GM12873 (cell line): ENCODE results near the gene S100A7A.
A peak's percentile ranks its signal among the peaks of the same experiment; 100 is the strongest.

Source experiments
- CTCF ChIP-seq: IDR thresholded peaks from 2 replicates; pipeline ENCODE4 v1.5.1; 2012; ENCODE audit warnings: low read depth, mild to moderate bottlenecking, moderate library complexity, low read length, control low read depth; ENCODE audit not compliant: insufficient read depth; ENCODE audit errors: missing control alignments

The S100A7A gene

GRCh38 chr1:153401461-153401860 lies 14.9 kb upstream of the S100A7A start:
- no peak for TF ChIP-seq CTCF

GRCh38 chr1:153402226-153402625 lies 14.1 kb upstream of the S100A7A start:
- no peak for TF ChIP-seq CTCF

- no peak for TF ChIP-seq CTCF
Observed at GRCh38 chr1:153403421-153404085, 12.8 kb upstream of the S100A7A start.

GRCh38 chr1:153404086-153404635 lies 12.2 kb upstream of the S100A7A start:
- no peak for TF ChIP-seq CTCF

- peak; percentile 67 for TF ChIP-seq CTCF
Observed at GRCh38 chr1:153404768-153405167, 11.6 kb upstream of the S100A7A start.

- no peak for TF ChIP-seq CTCF
Observed at GRCh38 chr1:153417136-153417888, 992 bp downstream of the S100A7A start.

GRCh38 chr1:153420306-153420705 lies 4.0 kb downstream of the S100A7A start:
- TF ChIP-seq CTCF: no peak
